GM18868 (cell line): ENCODE measurements around the gene ORC4.

Experiments
- ATAC-seq: cut with Tn5 transposase; IDR thresholded peaks from one replicate; pipeline ENCODE4 v1.9.1; 2021; ENCODE audit warnings: mild to moderate bottlenecking, moderate library complexity; ENCODE audit not compliant: unreplicated experiment

Gene ORC4

DNA sequence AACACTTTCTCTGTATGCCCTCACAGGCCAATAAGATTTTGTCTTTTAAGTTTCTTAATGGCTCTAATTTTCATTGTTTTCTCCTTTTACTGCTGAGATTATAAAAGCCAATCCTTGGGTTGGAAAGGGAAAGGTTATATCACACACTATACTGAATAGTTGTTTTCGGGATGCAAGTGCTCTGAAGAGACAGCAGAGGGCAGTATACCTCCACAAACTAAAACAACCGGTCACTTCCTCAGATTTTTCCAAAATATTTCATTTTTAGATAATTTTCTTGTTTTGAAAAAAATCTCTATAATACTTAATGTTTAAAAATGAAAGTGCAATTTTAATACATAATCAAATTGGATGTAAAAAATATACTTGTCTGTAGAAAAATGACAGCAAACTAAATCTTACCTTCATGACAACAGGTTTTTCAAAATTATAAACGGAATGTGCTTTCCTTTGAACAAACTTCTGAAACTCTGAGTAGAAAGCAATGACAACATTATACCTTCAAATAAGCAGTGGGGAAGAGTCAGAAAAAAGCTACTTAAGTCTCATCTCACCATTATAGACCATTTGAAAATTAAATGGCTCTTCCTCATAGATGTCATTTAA, 82.7 kb downstream of the ORC4 start:
- peak; percentile 86 for ATAC-seq

DNA sequence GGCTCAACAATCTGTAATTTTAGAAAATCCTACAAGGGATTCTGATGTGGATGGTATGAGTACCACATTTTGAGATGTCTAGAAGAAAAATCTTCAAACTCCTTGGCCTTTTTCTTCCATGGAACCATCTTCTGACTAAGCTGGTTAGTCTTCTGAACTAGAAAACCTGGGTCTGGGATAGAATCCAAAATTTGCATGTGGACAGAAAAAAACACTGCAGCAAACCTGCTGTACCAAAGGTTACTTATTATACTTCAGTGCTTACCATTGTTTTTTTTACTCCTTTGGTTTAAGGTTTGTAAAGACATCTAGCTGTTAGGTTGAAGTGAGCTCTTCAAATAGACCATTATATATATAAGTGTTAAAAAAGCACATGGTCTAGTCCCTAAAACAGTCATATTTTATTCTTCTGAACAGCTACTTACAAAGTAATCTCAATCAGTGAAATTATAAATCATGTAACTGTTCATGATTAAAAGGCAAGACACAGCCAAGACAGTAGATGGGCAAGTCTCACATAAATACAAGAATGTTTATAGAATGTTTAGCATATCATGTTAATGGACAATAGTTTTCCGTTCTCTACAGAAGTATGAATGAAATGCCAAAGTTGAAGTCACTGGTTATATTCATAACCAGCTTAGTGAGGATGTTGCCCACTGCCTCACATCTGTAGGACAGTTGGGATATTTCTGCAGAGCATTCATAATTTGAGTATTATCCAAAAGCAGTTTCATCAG, 85.5 kb downstream of the ORC4 start:
- no peak for ATAC-seq

DNA sequence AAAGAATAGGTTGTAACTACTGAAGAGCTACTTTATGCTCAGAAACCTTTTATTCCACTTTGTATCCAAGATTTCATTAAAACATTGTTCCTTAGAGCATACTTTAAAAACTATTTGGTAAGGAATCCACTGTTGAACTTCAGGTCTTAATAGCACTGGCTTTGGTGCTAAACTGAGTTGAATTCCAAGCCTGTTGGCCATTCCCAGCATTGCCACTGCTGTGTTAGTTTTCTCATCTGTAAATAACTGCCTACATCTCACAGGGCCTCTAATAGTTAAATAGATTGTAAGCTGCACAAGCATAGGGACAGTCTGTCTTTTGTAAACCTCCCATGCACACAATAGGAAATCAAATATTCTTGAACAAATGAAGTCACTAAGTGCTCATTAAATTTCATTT, 86.6 kb downstream of the ORC4 start:
- ATAC-seq = no peak

DNA sequence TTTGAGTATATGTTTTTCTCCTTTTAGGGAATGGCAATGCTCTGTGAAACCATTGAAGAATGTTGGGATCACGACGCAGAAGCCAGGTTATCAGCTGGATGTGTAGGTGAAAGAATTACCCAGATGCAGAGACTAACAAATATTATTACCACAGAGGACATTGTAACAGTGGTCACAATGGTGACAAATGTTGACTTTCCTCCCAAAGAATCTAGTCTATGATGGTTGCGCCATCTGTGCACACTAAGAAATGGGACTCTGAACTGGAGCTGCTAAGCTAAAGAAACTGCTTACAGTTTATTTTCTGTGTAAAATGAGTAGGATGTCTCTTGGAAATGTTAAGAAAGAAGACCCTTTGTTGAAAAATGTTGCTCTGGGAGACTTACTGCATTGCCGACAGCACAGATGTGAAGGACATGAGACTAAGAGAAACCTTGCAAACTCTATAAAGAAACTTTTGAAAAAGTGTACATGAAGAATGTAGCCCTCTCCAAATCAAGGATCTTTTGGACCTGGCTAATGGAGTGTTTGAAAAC, 93.4 kb downstream of the ORC4 start:
- no peak for ATAC-seq

DNA sequence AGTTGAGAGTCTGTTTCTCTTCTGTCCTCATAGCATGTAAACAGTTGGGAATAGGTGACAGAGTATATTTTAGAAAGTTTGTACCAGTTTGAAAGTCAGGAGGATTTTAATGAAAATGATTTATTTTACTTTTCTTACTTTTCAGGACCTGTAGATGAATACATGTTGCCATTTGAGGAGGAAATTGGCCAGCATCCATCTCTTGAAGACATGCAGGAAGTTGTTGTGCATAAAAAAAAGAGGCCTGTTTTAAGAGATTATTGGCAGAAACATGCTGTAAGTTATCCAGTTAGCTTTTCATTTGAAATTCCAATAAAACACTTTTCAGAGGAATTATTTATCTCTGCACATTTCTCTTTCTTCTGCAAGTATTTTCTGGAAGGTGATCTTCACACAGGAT, 94.7 kb downstream of the ORC4 start:
- ATAC-seq = no peak

DNA sequence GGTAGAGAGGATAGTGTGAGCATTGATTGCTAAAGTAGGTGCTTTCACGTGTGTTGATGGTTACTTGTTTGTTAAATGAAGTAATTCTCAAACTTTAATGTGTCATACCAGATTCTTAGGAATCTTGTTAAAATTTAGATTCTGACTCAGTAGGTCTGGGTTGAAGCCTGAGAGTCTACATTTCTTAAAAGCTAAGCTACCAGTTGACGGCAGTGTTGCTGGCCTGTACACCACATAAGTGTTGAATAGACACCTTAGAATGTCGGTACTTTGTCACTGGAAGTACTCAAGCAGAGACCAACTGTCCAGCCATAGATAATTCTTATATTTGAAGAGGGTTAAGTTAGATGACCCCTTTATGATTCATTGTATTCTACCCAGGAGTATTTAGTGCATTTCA, 95.9 kb downstream of the ORC4 start:
- no peak for ATAC-seq

DNA sequence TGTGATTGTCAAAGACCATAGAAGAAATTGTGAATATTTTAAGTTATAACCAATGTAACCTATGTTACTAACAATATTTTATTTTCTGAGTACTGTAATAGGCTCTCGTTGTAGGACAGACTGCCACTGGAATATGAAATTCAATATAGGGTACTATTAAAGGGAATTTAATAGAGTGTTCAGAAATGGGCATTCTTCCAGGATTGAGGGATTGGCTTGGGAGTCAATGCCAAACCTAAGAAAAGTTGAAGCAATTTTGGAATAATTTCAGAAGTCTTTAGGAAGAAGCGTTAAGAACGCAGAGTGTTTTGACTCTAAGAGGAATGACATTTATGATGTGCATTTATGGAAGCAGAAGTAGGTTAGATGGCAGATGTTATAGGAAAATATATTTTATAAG, 96.7 kb downstream of the ORC4 start:
- no peak for ATAC-seq

DNA sequence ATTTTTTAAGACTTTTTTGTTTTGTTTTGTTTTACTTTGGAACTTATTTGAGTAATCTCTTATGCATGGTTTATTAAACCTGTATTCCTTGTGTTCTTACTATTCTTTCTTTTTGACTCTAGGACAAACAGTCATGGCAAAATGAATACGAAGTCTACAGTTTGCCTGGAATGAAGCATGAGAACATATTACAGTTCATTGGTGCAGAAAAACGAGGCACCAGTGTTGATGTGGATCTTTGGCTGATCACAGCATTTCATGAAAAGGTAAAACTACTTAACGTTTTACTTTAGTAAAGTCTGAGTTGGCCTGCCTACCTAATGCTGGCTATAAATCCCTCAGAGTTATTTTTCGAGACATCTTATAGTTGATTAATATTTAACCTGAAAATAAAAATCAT, 103.4 kb downstream of the ORC4 start:
- no peak for ATAC-seq

DNA sequence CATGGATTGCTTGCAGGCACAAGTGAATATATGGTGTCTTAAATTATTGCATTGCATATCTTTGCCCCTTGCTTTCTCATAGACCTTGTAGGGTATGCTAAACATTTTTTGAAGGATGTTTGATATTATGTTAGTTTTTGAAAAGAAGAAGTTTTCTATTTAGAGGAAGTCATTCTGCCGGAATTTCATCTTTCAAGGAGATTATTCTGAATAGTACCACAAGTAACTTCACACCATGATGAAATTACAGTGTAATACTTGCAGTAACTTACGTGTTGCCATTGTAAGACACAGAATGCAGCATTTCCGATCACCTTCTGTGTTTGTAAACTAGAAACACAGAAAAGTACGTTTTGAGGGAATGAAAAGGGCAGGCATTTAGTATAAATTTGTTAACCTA, 103.8 kb downstream of the ORC4 start:
- no peak for ATAC-seq

DNA sequence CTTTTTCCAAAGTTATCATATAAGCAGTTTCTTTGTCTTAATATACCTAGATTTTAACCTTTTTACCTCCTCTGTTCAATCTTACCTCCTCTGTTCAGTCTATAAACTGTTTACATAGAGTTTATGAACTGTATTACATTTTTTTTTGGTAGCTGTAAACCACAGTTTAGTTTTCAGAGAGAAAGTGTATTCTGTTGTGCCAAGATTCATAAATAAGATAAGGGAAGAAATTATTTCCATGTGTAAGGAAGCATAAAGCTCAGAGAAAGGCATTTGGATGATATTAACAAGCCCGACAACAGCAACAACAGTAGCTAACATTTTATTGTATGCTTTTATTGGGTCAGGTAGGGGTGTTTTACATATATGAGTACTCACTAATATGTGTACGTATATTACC, 104.5 kb downstream of the ORC4 start:
- ATAC-seq = no peak

DNA sequence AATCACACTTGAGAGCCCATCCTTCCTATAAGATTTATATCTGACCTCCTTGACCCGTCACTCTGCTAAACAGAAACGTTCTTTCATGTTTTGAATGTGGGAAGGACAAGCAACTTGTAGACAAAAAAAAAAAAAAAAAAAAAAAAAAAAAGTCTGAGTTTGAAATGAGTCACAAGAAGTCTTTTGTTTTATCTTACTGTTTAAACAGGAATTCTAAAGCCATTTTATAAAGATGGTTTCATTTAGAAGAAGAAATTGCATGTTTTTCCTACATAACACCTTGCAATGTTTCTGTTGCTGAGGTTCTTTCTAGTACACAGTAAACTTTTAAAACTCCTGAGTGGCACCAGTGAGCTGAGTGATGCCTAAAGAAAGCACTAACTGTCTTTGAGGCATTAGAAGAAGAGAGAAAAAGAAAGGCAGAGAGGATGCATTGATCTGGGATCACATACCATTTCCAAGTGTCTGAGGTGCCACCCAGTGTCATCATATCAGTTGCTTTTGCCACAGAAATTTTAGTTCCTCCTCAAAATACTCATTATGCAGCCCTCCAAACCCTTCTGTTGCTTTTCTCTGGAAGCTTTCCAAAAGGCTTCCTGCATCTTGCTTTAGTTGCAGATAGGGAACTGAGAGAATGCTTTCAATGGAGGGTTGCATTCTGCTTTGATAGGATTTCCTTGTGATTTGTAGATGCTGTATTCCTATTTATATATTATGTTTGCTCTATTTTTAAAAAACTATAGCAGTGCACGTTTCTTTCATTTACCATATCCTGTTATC, 106.6 kb downstream of the ORC4 start:
- ATAC-seq = no peak

DNA sequence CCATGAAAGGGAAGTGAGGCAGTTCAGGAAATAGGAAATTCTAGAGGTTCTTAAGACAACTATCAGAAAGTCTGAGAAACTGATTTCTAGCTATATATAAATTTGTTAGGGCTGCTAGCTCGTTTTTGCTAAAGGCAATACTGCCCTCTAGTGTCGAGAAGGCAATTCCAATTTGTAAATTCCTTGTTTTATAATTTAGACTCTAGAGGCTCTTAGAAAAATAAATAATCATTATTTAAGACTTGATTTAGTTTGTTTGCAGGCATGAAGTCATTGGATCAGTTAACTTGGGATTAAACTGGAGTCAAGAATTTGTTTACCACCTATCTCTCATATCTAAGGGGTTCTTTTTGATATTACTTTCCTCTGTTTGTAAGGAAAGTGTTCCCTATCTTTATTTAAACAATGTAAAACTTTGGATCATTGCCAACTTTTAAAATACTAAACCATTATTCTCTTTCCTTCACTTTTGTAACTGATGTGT, 109.5 kb downstream of the ORC4 start:
- ATAC-seq = no peak

DNA sequence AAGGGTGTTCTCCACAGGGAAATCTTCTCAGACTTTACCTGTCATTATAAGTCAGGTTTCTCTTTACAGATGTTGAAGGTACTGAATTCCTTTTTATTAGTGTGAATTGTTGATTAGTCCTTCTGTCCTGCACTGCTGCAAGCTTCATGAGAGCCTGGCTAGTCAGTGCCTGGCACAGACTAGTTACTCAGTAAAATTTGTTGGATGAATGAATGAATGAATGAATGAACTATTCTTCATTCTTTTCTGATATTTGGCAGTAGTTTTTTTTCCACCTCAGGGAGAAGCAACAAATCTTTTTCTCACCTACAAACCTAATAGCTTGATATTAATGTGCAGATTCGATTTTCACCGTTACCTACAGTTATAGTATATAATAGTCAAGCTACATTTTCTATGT, 111.4 kb downstream of the ORC4 start:
- ATAC-seq = no peak

DNA sequence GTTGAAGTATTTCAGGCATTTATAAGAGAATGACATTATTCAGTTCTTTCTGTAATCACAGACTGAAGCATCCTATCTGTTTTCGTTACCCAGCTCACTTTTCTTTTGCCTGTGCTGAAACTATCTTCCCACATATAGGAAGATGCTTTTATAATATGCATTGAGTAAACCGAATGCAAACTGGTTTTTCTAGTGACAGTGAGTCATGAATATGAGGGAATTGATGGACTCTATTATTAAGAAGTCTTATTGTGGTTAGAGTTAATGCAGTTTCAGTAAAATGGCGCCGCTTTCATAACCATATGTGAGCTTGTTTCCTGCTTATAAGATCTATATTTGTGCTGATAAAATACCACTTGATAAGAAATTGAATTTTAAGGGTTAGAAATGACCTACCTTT, 116.5 kb downstream of the ORC4 start:
- no peak for ATAC-seq

DNA sequence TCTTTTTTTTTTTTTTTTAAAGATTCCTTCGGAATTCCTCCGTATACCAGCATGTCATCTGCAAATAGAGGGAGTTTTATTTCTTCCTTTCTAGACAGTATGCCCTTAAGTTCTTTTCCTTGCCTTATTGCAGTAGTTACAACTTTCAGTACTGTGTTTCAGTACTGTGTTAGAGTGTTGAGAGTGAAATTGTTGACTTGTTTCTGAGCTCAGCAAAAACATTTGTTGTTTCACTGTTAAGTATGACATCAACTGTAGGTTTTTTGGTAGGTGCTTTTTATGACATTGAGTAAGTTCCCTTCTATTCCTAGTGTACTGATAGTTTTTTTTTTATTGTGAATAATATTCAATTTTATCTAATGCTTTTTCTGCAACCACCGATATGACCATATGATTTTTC, 131.9 kb downstream of the ORC4 start:
- peak; percentile 72 for ATAC-seq

DNA sequence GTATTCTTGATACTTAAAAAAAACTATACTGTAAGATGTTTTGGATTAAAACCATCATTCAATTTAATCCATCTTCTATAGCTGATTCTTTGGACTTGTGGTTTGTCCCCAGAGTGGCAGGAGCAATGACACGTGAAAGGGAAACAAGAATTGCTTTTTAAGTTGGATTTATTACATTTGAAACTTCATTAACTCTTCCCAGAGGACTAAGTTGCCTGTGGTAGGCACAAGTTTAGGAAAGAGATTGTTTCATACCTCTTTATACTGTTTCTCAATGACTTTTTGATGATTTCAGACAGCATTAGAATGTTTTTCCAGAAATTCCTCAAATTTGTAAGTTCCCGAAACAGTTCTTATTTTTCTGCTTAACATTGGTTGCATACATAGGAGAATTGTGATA, 134.4 kb downstream of the ORC4 start:
- no peak for ATAC-seq

DNA sequence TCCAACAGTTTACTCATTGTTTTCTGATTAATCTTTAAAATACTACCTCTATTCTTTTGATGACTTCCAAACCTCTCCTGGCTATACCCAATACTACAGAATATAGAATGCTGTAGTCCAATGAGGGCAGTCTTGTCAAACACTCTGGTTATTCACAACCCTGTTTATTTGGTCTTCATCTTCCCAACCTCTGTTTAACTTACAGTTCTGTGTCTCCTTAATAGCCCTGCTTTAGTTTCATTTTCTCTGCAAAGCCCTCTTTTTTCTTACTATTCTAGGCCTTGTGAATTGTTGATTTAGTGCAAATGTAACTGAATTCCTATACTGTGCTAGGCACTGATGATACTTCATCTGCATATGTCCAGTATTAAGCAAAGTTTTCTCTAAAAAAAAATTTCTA, 135.7 kb downstream of the ORC4 start:
- no peak for ATAC-seq

DNA sequence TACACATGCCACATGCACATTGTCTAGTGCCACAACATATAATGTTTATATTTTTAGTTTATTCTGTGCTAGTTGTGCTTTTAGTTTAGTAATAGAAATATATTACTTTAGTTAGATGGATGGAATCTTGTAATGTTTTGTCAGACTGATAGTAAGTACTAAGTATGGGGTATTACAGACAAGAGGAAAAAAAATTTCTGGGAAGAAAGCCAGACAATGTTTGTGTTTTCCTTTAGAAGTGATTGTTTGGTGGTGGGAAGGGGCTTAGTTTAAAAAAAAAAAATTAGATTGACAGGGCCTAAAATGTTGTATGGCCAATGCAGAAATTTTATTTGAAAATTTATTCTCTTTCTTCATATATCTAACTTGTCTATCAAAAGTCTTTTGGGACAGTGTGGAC, 137.9 kb downstream of the ORC4 start:
- no peak for ATAC-seq
